ENCODE data around the gene ATP8B4.
"Not testable (repeated sequence)": the region's sequence is repeated elsewhere in the genome, so short reads cannot be mapped to it uniquely, and the experiment has no call there.

Gene ATP8B4

DNA sequence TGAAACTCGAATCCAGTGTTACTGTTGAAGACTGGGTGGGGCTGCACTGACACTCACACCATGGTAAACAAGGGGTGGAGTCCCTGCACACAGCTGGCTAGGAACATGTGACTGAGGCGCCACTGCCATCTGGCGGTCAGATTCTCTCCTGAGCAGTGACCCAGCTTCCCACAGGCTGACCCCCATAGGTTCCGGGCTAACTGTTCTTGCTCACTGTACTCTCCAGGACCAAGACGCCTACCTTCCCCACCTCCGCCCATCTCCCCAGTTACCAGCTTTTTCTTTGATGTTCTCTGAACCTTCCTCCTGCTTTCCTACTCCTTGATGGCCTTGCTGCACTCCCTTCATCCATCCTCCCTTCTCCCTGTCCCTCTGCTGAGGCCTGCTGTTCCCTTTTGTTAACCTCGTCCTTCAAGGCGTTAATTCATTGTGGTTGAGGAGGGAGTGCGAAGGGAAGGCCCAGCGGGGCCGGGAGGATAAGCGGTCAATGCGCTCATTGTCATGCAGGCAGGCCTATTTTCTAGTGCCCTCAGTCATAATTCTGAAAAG lies 115.2 kb downstream of the ATP8B4 start:
- peak; percentile 78 to 81 for DNase-seq

DNA sequence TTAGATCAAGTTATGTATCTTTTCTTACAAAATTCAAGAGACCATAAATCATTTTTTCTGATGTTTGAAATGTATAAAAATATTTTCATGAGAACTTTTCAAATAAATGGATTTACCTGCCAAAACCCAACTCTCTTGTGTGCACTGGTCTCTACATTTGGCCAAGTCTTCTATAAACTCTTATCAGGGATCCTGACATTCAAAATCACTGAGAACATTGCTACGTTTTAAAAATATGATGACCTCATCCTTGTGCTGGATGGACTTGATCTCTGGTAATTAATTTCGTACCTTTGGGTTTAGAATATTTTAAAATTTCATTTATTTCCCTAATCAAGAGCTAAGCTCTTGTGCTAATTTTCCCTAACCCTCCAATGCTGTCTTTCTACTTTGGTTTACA lies 127.4 kb downstream of the ATP8B4 start:
- DNase-seq: no peak

DNA sequence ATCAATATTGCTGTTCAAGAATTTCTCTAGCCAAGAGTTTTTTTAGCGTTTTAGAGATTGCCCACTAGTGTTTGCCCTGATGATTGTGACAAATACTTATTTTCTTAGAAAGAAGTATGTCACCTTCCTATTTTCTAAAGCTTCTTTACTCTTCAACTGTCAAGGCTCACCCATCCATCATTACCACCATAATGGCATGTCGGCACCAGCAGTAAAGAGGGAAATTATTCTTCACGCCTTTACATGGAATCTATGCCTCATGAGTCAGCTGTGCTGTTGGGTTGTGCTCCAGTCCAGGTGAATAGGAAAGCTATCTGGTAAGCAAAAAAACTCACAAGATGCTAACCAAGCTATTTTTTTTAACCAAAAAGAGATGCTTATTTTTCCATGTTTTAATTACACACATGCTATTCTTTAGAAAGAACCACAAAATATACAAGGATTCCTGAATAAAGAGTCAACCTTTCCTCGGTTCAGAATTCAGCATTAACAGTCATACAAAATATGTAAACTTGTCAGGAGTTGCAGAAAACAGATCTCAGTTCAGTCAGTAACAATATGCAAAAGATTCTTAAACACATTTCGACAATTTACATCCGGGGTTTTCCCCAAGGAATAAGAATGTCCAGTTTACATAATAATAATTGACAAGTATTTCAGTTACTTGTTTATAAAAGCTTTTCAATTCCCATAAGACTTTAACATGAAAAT lies 128.0 kb downstream of the ATP8B4 start:
- DNase-seq: no peak

DNA sequence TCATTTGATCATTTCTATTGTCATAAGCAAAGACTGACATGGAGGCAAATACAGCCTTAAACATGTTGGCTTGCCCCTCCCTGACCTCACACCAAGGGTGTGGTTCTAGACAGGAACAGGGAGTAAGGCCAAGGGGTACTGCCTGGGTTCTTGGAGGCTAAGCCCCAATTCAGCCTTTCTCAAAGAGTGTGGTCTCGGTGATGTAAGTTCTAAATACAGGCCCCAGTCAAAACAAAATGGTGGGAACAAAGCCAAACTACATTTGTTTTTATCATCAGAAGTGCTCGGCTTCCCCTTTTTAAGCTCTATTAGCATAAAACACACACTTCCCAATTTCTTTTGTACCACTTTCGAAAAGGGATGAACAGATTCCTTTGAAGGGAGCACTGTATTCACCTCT lies 129.5 kb downstream of the ATP8B4 start:
- no peak for DNase-seq

DNA sequence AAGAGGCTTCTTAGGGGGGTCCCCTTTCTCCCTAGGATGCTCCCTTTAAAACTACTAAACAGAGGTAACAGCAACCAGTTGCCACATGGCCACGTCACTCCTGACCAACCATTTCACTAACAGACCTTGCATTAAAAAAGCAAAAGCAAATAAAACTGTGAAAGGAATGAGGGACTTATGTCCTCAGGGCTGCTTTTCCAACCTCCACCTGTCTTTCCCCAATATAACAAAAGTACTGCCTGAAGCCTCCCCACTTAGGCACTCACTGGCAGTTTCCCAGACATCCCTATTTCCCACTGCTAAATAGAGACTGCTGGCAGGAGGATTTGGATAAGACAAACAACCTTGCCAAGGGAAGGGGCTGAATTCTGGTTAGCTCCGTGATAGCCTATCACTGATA lies 130.3 kb downstream of the ATP8B4 start:
- DNase-seq: no peak

DNA sequence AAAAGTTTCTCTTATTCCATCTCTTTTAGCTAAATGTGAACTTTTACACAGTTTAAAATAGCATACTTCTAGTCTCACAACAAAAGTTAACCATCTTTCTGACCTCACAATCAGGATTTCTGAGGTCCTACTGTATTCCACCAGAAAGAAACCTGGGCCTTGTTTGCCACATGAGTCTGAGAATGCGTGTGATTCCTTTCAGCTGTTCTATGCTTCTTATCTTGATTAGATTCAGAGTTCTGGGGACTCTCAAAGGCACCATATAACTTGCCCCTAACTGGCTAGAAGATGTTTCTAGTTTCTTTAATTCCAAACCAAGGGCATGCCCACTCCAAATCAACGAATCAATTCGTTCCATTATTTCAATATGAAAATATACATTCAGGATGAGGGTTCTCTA lies 131.1 kb downstream of the ATP8B4 start:
- no peak for DNase-seq

DNA sequence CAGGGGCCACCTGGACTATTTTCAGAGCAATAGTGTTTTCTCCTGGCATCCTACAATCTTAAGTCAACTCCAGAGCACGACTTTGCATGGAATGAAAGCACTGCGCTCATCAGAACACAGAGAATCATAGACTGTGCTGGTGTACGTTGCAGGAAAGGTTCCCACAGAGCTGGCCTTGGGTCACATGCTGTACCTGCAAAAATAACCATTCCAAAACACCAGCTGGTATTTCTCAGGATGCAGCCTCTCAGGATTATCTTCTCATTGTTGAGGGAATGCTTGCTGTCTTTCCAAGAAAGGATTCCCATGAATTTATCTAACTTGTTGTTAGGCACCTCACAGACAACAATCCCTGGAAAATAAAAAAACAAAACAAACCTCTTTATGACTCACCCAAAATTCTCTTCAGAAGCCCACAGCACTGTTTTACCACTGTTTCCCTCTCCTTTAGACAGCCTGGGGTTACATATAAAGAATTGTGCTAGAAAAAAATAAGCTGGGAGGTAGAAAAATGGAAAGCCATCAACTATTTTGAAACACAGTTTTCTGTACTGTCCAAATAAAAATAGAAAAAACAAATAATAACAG lies 131.7 kb downstream of the ATP8B4 start:
- no peak for DNase-seq

DNA sequence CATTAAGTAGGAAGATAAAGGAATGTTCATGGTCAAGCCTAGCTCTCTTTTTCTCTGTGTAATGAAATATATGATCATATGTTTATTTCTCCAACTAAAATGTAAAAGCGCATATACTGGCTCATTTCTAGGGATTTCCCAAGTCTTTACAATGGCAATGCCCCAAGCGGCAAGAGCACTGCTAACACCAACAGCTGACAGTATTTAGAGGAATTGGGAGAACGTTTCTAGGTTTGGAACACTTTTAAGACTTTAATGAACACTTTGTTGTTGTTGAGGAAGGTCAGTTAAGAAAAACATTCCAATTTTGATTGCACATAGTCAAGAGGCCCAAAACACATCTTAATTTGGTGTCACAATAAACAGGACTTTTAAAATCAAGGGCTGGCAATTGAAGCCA lies 132.7 kb downstream of the ATP8B4 start:
- DNase-seq: no peak

DNA sequence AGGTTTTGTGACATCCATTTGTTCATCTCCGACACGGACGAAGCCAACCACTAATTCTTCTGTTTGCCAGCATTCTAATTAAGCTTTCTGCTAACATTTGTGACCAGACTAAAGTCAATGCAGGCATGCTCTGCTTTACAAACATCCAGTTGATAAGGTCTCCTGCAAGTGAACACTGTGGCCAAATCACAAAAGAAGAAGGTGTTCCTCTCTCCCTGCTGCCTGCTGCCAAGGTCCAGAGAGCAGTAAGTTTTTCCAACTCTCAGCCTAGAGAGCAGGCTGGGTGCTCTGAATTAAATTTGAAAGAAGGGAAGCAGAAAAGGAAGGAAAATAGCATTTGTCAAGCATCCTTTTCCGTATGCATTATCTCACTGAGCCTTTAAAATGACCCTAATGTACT lies 133.6 kb downstream of the ATP8B4 start:
- DNase-seq: no peak

DNA sequence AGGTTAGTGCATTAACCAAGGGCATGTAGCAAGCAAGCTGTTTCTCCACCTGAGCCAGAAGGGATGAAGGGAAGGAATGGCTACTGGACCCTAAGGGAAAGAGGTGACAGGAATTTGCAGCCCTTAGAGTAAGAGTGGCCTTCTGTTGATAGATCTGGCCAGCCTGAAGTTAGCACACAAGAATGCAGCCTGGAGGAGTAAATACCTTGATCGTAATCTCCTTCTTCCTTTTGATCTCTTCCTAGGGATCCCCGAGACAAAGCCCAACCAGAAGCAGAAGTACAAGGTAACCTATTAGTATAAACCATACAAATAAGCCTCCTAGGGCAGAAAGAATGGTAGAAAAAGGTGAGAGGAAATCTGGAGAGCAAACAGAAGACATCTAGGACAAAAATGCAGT lies 134.6 kb downstream of the ATP8B4 start:
- DNase-seq: no peak

DNA sequence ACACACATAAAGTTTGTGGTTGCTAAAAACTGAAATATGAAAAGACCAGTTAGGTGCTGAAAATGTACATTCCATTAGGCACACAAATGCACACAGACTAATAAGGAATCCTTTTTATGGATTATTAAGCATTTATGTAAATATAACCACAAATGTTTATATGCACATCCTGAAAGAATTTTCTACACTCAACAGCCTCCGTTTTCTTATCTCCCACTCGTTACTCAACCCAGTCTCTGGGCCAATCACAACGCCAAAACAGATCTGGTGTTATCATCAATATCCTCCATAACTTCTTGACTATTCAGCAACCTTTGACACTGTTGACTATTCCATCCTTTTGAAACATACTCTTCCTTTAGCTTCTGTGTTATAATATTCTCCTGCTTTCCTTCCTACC lies 136.4 kb downstream of the ATP8B4 start:
- DNase-seq: no peak

DNA sequence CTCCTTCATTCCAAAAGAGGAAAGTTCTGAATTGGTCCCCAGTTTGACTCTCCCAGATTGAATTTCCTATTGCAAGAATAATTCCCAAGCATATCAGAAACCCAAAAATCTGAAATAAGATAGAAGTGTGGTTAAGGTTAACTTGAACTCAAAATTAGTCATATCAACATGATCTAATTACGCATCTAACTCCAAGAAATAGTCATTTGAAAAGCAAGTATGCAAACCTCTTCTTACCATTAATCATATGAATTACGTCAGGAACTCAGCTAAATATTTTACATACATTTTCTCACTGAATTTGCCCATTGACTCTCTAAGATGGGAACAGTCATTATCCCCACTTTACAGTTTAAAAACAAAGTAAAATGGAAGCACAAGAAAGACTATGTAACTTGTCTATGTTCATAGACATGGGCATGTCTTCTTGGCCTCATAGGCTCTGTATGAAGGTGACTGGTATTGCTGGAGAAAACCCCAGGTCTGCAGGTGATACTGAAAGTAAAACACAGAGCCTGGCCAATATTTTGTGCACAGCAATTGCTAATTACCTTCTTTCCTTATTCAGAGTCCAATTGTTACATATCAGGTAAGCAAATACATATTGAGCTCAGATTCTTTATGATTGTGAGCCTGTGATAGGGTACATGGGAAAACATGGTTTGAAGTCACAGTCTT lies 139.2 kb downstream of the ATP8B4 start:
- no peak for DNase-seq

DNA sequence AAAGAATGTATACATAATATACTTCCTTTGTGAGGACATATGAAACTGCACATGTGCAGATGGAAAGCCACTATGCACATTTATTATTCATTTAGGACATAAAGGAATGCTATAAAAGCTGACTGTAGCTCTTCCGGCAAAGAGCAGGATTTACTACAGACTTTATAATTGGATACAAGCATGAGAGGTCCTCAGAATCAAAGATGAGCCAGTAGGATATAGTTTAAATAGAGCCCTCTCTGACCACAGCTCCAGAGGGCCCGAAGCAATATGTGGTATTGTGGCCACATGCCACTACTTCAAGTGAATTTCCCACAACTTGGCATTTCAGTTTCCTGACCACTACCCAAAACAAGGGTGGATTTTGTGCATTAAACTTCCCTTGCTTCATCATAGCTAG lies 140.9 kb downstream of the ATP8B4 start:
- DNase-seq: no peak

DNA sequence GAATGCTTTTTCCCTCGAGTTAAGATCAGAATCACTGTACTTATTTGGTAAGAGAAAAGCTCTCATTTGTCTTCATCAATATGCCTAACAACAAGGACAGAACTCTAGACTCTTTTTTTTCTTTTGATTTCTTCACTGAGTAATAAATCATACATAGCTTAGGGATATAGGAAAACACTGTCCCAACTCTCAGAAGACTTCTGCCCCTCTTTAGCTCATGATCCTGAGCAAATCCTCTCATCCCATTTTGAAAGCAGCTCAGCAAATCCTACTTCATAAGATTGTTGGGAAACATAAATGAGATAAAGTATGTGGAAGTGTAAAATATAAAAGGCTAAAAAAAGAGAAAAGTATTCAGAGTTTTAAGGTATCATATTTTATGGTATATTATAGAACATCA lies 141.7 kb downstream of the ATP8B4 start:
- DNase-seq: no peak

DNA sequence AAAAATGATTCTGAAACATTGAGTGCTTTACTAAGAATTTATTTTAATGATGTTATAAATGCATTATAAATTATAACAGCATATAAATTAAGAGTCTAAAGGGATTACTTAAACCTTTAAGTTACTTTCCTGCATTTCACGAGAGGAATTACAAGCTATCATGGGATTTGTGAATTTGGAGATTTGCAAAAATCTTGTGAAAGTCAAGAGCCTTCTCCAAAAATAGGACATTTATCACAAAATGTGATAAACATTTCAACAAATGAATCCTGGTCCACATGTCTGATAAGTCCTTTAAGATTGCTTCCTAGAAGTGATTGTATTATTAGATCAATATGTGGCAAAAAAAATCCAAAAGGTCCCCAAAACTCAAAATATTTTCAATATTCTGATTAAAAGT lies 154.5 kb downstream of the ATP8B4 start:
- DNase-seq: no peak

DNA sequence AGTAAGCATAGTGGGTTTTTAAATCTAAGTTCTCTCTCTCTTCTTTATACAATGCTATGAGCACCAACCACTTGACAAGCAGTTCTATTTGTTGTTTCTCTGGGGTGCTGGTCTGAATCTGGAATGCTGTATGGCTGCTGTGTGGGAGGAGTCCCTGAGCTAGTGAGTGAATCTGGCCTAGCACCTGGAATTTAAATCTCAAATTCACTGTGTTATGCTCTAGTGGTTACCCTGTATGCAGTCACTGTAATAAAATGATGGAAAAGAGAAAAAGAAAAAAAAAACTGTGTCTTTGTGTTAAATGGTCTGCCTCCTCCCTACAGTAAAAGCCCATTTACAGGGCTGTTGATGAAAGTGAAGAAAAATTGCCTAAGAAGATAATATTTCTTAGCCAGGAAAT lies 155.0 kb downstream of the ATP8B4 start:
- no peak for DNase-seq

DNA sequence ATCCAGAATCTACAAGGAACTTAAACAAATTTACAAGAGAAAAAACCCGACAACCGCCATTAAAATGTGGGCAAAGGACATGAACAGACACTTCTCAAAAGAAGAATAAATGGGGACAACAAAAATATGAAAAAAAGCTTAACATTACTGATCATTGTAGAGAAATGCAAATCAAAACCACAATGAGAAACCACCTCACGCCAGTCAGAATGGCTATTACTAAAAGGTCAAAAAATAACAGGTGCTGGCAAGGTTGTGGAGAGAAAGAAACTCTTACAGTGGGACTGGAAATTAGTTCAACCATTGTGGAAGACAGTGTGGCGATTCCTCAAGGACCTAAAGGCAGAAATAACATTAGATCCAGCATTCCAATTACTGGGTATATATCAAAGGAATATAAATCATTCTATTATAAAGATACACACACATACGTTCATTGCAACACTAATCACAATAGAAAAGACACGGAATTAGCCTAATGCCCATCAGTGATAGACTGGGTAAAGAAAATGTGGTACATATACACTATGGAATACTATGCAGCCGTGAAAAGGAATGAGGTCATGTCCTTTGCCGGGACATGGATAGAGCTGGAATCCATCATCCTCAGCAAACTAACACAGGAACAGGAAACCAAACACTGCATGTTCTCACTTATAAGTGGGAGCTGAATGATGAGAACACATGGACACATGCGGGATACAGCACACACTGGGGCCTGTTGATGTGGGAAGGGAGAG lies 155.8 kb downstream of the ATP8B4 start:
- not testable (repeated sequence) for DNase-seq

DNA sequence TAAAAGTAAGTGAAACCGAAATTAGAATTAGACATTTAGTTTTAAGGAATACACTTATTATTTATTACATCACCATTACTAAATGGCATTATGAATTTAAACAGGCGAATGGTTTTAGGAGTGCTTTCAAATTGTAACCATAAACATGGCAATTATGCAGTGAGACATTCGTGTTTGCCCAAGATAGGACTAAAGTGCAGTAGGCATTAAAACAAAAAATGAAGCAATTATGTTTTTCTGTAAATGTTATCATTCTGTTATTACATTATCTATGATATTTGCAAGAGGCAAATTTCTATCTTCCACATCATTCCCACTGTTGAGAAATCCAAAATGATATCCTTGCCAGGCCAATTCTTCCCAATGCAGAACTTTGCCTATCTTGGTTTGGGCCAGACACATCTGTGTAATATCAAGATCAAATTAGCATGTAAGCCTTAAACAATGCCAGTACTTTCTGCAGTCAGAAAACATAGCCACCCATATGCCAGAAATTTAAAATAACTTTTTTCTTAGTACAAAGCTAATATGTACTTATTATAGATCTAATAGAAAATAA lies 156.9 kb downstream of the ATP8B4 start:
- DNase-seq: no peak

DNA sequence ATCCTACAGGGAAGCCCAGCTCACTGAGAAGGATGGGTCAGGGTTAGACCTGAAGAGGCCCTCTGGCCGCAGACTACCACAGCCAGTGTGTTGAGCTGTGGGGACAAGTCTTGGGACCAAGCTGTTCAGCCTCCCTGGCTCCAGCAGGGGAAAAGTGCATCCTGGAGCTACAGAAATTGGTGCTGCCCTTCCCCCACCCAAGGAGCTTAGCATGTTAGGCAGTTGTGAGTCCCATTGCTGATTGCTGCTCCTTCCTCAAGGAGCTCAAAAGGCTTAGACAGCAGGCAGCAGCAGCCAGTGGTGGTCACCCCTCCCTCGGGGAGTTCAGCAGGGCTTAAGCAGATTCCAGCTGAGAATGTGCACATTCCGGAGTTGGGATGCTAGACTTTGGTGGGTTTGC lies 165.6 kb downstream of the ATP8B4 start:
- no peak for DNase-seq

DNA sequence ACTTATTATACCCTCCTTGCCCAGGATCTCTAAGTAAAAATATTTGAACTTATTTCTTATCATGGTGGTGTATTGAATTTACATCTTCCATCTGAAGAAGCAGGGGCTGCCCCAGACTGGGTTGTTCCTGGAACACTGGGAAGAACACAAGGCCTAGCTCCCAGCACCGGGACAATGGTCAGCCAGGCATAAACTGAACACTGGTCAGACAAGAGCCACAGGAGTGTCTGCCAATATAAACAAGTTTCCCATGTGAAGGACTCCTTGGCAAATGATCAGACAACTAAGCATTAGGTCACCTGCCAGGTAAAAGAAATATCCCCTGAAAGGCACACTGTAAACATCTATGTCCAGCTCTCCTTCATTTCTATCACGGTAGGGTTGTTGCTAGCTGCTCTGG lies 172.4 kb downstream of the ATP8B4 start:
- DNase-seq: no peak

DNA sequence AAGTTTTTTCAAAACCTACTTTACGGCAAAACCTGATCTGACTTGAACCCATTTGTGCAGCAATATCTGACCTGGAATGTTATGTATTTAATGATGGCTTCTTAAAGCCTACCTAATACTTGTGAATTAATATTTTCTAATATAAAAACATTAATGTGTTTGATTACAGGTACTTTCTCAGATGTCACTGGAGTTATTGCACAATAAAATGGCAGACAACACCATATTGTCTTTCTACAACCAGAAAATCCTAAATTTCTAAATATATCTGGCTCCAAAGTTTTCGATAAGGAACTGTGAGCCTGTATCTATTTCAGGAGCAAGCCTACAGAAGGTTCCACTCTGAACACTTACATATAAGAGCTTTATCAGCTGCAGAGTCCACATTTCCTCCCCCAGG lies 184.5 kb downstream of the ATP8B4 start:
- no peak for DNase-seq

DNA sequence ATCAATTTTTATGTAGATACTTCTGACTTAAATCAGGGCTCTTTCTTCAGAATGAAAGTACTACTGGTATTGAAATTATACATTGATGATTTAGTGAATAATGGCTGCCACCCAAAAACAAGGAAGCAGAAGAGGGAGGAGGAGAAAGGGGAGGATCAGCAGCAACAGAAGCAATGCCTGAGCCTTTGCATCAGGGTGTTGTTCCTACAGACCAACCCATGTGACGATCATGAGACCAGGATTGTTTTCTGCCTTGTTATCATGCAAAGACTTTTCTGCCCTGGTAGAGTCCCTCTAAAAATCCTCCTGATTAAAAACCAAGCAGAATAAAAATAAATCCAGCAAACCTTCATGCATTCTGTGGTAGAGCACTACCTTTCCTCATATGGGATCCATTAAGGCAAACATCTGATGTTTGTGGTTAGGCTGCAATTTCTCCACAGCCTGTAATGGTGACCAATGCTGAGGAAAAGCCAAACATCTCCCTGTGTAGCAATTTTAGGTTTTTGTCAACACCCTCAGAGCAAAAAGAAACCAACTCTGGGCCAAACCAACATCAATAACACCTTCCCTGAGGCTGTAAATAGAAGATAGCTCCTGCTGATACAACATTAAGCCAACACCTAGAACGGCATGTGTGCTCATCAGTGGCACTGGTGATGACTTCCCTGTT lies 191.7 kb downstream of the ATP8B4 start:
- no peak for DNase-seq

DNA sequence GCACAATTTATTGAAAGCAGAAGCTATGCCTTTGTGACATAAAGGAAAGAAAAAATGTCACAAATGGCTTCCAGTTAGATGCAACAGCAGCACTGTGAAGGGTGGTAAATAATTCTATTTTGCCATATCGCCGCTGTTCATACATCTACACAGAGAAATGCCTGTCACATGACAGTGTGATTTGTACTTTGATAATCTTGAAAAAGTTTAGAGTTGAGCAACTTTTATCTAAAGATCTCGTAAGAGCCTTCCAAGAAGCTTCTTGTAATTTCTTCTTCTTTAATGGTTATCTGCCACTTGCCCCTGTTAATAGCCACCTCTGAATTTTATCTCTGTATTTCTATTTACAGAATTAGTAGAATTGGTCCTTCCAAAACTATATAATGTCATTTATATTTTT lies 192.3 kb downstream of the ATP8B4 start:
- no peak for DNase-seq

Data from hippocampal formation (tissue), 2 donors.